GM12892 (cell line): ENCODE results near the gene WASF3.

Experiments used
- POLR2AphosphoS5 ChIP-seq: IDR thresholded peaks from 2 replicates; pipeline ENCODE4 v1.6.1; 2011; ENCODE audit warnings: low read depth, low read length, control low read depth
- TAF1 ChIP-seq: IDR thresholded peaks from 2 replicates; pipeline ENCODE4 v1.6.1; 2011; ENCODE audit warnings: low read depth, mild to moderate bottlenecking, control low read depth, low read length, borderline replicate concordance

DNA sequence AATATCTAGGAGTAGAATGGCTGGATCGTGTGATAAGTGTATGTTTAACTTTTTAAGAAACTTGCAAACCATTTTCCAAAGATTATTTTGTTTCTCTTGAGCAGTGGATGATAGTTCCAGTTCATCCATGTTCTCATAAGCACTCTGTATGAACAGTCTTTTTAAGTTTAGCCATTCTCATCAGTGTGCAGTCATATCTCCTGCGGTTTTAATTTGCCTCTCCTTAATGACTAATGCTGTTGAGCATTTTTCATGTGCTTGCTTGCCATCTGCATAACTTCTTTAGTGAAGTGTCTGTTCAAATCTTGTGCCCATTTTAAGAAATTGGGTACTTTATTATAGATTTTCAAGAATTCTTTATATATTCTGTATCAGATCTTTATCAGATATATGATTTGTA, 58.6 kb downstream of the WASF3 start:
- no peak for TF ChIP-seq TAF1
- TF ChIP-seq POLR2AphosphoS5 = no peak
